HG03378 (cell line): ENCODE measurements around the gene KCTD1.
A peak's percentile ranks its signal among the peaks of the same experiment; 100 is the strongest.

Source experiments
- ATAC-seq: cut with Tn5 transposase; IDR thresholded peaks from one replicate; pipeline ENCODE4 v1.9.1; 2021; ENCODE audit warnings: mild to moderate bottlenecking, moderate library complexity; ENCODE audit not compliant: unreplicated experiment

KCTD1 gene

GRCh38 chr18:26549263-26550094, 1.1 kb upstream of the KCTD1 start:
- no peak for ATAC-seq

- ATAC-seq, result peak; percentile 64
Observed at GRCh38 chr18:26547646-26548414, 523 bp downstream of the KCTD1 start.

- no peak for ATAC-seq
Observed at GRCh38 chr18:26546875-26547645, 1.3 kb downstream of the KCTD1 start.

GRCh38 chr18:26546170-26546874, 2.0 kb downstream of the KCTD1 start:
- ATAC-seq, result no peak

- ATAC-seq, result no peak
Observed at GRCh38 chr18:26545335-26546123, 2.8 kb downstream of the KCTD1 start.

GRCh38 chr18:26544451-26544850, 3.9 kb downstream of the KCTD1 start:
- ATAC-seq, result no peak

GRCh38 chr18:26543373-26543772, 5.0 kb downstream of the KCTD1 start:
- ATAC-seq, result no peak

- ATAC-seq, result no peak
Observed at GRCh38 chr18:26540043-26540628, 8.2 kb downstream of the KCTD1 start.

- ATAC-seq, result no peak
Observed at GRCh38 chr18:26538524-26538923, 9.8 kb downstream of the KCTD1 start.

GRCh38 chr18:26536664-26537063, 11.7 kb downstream of the KCTD1 start:
- no peak for ATAC-seq

GRCh38 chr18:26536032-26536431, 12.3 kb downstream of the KCTD1 start:
- ATAC-seq, result no peak

- no peak for ATAC-seq
Observed at GRCh38 chr18:26535630-26536029, 12.7 kb downstream of the KCTD1 start.

- no peak for ATAC-seq
Observed at GRCh38 chr18:26532367-26533340, 15.7 kb downstream of the KCTD1 start.

- ATAC-seq, result no peak
Observed at GRCh38 chr18:26531605-26532298, 16.6 kb downstream of the KCTD1 start.

GRCh38 chr18:26526966-26527234, 21.5 kb downstream of the KCTD1 start:
- no peak for ATAC-seq

GRCh38 chr18:26526128-26526965, 22.0 kb downstream of the KCTD1 start:
- ATAC-seq, result no peak
